Suppressor macrophage treated with lipopolysaccharide for 1 hour (primary cell): ENCODE data around the gene IQSEC3.
"Not testable (repeated sequence)": the region's sequence is repeated elsewhere in the genome, so short reads cannot be mapped to it uniquely, and the experiment has no call there.

ENCODE experiments used
- DNase-seq, 3 donors: peaks; one replicate each; pipeline ENCODE4 v3.0.0-alpha.2; 2020 to 2022

Gene IQSEC3

GRCh38 chr12:180445-180844 is 113.9 kb downstream of the IQSEC3 start:
- peak; percentile 86 to 89 (median 89) for DNase-seq

- DNase-seq: no peak
Measured at GRCh38 chr12:181921-182320, 115.4 kb downstream of the IQSEC3 start.

GRCh38 chr12:182381-182892 is 115.9 kb downstream of the IQSEC3 start:
- peak; percentile 84 to 87 (median 86) for DNase-seq

GRCh38 chr12:184811-185575 is 118.4 kb downstream of the IQSEC3 start:
- peak; percentile 41 to 51 (median 46) for DNase-seq

GRCh38 chr12:185576-185955 is 119.0 kb downstream of the IQSEC3 start:
- DNase-seq: no peak

GRCh38 chr12:186006-186625 is 119.5 kb downstream of the IQSEC3 start:
- no peak for DNase-seq

GRCh38 chr12:187986-188909 is 121.7 kb downstream of the IQSEC3 start:
- not testable (repeated sequence) for DNase-seq

GRCh38 chr12:188910-189621 is 122.5 kb downstream of the IQSEC3 start:
- peak; percentile 72 to 92 (median 81) for DNase-seq

GRCh38 chr12:189622-189962 is 123.0 kb downstream of the IQSEC3 start:
- no peak for DNase-seq

GRCh38 chr12:190881-191280 is 124.3 kb downstream of the IQSEC3 start:
- no peak for DNase-seq

GRCh38 chr12:191541-191940 is 125.0 kb downstream of the IQSEC3 start:
- no peak for DNase-seq

- DNase-seq: peak in 1 of 3 donors; percentile 25
Measured at GRCh38 chr12:193261-193660, 126.7 kb downstream of the IQSEC3 start.

GRCh38 chr12:194276-194675 is 127.7 kb downstream of the IQSEC3 start:
- no peak for DNase-seq

GRCh38 chr12:195156-195555 is 128.6 kb downstream of the IQSEC3 start:
- no peak for DNase-seq

- no peak for DNase-seq
Measured at GRCh38 chr12:195951-196350, 129.4 kb downstream of the IQSEC3 start.

GRCh38 chr12:196436-196835 is 129.9 kb downstream of the IQSEC3 start:
- DNase-seq: no peak

GRCh38 chr12:197347-197746 is 130.8 kb downstream of the IQSEC3 start:
- DNase-seq: no peak

- DNase-seq: no peak
Measured at GRCh38 chr12:197911-198695, 131.5 kb downstream of the IQSEC3 start.

- DNase-seq: no peak
Measured at GRCh38 chr12:198705-199104, 132.1 kb downstream of the IQSEC3 start.

- no peak for DNase-seq
Measured at GRCh38 chr12:201361-201760, 134.8 kb downstream of the IQSEC3 start.

GRCh38 chr12:202081-202731 is 135.6 kb downstream of the IQSEC3 start:
- no peak for DNase-seq
